CD4-positive, alpha-beta T cell (primary cell): ENCODE measurements around the gene STAT6. TPM values are rescaled to one million over a fixed set of nuclear protein-coding genes. Genes with fewer than 3 reads are reported as not detected.

ENCODE experiments used
- ATAC-seq: fragments of 200-7000 bp; cut with Tn5 transposase; one replicate; pipeline ENCODE4 v1.10.0; 2022; ENCODE audit warnings: mild to moderate bottlenecking; ENCODE audit not compliant: poor library complexity
- CTCF ChIA-PET: fragments of 350-600 bp; sonication (Branson Sonifier 250); formaldehyde crosslinking; loops from one replicate; lab custom pipeline; 2021; ENCODE audit warnings: antibody characterized with exemption, inconsistent platforms; lab: Charles Lee
- POLR2A ChIA-PET: fragments of 350-600 bp; sonication (Branson Sonifier 250); formaldehyde crosslinking; loops from one replicate; lab custom pipeline; 2021; ENCODE audit warnings: antibody characterized with exemption, inconsistent platforms; lab: Charles Lee
- DNase-seq, 14 experiments: peaks; one replicate each; pipeline ENCODE4 v3.0.0-alpha.2; 2013 to 2020; ENCODE audit warnings: mixed read lengths in 2 of 14
- H3K27ac ChIP-seq, 2 donors: one replicate each; pipeline versions ENCODE4 v1.5.1 to v1.7.0; 2013; ENCODE audit warnings: low read length in 2 of 2, low read depth in 1 of 2, mild to moderate bottlenecking in 1 of 2
- H3K27me3 ChIP-seq, 2 experiments: 1 replicate in 1 of 2; 2 replicates in 1 of 2; pipeline versions ENCODE4 v1.6.1 to v1.7.0; 2013; ENCODE audit warnings: low read length in 2 of 2, control low read depth in 1 of 2, mild to moderate bottlenecking in 1 of 2, moderate library complexity in 1 of 2; ENCODE audit not compliant: insufficient read depth in 2 of 2, control insufficient read depth in 1 of 2
- H3K36me3 ChIP-seq: one replicate; pipeline ENCODE4 v1.6.1; 2013; ENCODE audit warnings: low read length, control low read depth; ENCODE audit not compliant: insufficient read depth
- H3K4me1 ChIP-seq: one replicate; pipeline ENCODE4 v1.6.1; 2013; ENCODE audit warnings: low read length, control low read depth; ENCODE audit not compliant: insufficient read depth
- H3K4me3 ChIP-seq: one replicate; pipeline ENCODE4 v1.5.1; 2013; ENCODE audit warnings: mild to moderate bottlenecking, low read length, moderate library complexity
- H3K9me3 ChIP-seq, 2 experiments: 1 replicate in 1 of 2; 2 replicates in 1 of 2; pipeline versions ENCODE4 v1.6.1 to v1.7.0; 2013; ENCODE audit warnings: low read length in 2 of 2, mild to moderate bottlenecking in 2 of 2, control low read depth in 1 of 2, moderate library complexity in 1 of 2; ENCODE audit not compliant: control insufficient read depth in 1 of 2, insufficient read depth in 1 of 2
- H3K27ac Mint-ChIP-seq: one replicate; pipeline ENCODE4 v1.8.0; 2020; ENCODE audit warnings: mixed read lengths
- H3K27me3 Mint-ChIP-seq: one replicate; pipeline ENCODE4 v1.8.0; 2021; ENCODE audit warnings: mixed read lengths
- H3K36me3 Mint-ChIP-seq: one replicate; pipeline ENCODE4 v1.8.0; 2021; ENCODE audit warnings: low read depth, mixed read lengths
- H3K4me1 Mint-ChIP-seq: one replicate; pipeline ENCODE4 v1.8.0; 2021; ENCODE audit warnings: low read depth, mixed read lengths
- H3K4me3 Mint-ChIP-seq: one replicate; pipeline ENCODE4 v1.8.0; 2020; ENCODE audit warnings: mild to moderate bottlenecking, mixed read lengths
- H3K9me3 Mint-ChIP-seq: one replicate; pipeline ENCODE4 v1.8.0; 2020; ENCODE audit warnings: mixed read lengths
- CTCF ChIP-seq: fragments of 200-600 bp; IDR thresholded peaks from one replicate; pipeline ENCODE4 v1.8.0; 2022; ENCODE audit warnings: antibody characterized with exemption, mild to moderate bottlenecking
- intact Hi-C, 2 experiments: fragments of 100-400 bp; cut with DNase I in 1 of 2; cut with micrococcal nuclease in 1 of 2; formaldehyde crosslinking; loops; one replicate each; pipeline versions ENCODE4 v1.15.1 to v1.9.0; 2023 to 2025; cut with DNase I, micrococcal nuclease
- total RNA-seq, 174 experiments: library from RNA in 2 of 174; stranded (reverse) in 2 of 174; gene quantifications; one replicate each; pipeline ENCODE4 v1.2.3 and lab custom pipeline; 2021 to 2026

The STAT6 gene
- total RNA-seq, 2 experiments from 2014 or later = 133 to 144 TPM

GRCh38 chr12:57154076-57154475, 42.9 kb upstream of the STAT6 start:
- H3K27ac ChIP-seq = no peak overlapping the region
- Mint-ChIP-seq H3K36me3 (no peaks in the 10 kb centered on the region), H3K4me1 (no peaks in the 10 kb centered on the region), H3K4me3 (no peak overlapping the region), H3K27ac (no peak overlapping the region), H3K9me3 (no peaks in the 10 kb centered on the region), H3K27me3 (no peaks in the 10 kb centered on the region)
- no peak overlapping the region for H3K4me3 ChIP-seq
- DNase-seq = no peak
- CTCF ChIA-PET = no interaction called here
- no peaks in the 10 kb centered on the region for H3K27me3 ChIP-seq
- intact Hi-C loops = no loop called here
- H3K4me1 ChIP-seq = peaks cover 10% of the 10 kb centered on the region
- POLR2A ChIA-PET = no interaction called here
- ATAC-seq = no peak
- no peaks in the 10 kb centered on the region for H3K36me3 ChIP-seq
- no peaks in the 10 kb centered on the region for H3K9me3 ChIP-seq
- no peak for TF ChIP-seq CTCF

- ATAC-seq = no peak
- Mint-ChIP-seq H3K27me3 (no peaks in the 10 kb centered on the region), H3K4me3 (no peak overlapping the region), H3K9me3 (no peaks in the 10 kb centered on the region), H3K36me3 (no peaks in the 10 kb centered on the region), H3K27ac (no peak overlapping the region), H3K4me1 (no peaks in the 10 kb centered on the region)
- H3K27me3 ChIP-seq = no peaks in the 10 kb centered on the region
- intact Hi-C loops = no loop called here
- H3K4me3 ChIP-seq = no peak overlapping the region
- POLR2A ChIA-PET = no interaction called here
- peaks cover 10% of the 10 kb centered on the region for H3K4me1 ChIP-seq
- H3K27ac ChIP-seq = no peak overlapping the region
- no peaks in the 10 kb centered on the region for H3K36me3 ChIP-seq
- TF ChIP-seq CTCF = no peak
- DNase-seq = no peak
- no peaks in the 10 kb centered on the region for H3K9me3 ChIP-seq
- CTCF ChIA-PET = no interaction called here
Measured at GRCh38 chr12:57153415-57153997, 42.3 kb upstream of the STAT6 start.

- ChIA-PET POLR2A (no interaction called here), CTCF (no interaction called here)
- DNase-seq = peak in 2 of 14 experiments; percentile 46 to 54
- Histone ChIP-seq H3K4me3 (no peak overlapping the region), H3K27ac (no peak overlapping the region), H3K27me3 (no peaks in the 10 kb centered on the region), H3K4me1 (peaks cover 1% of the 10 kb centered on the region), H3K9me3 (no peaks in the 10 kb centered on the region), H3K36me3 (no peaks in the 10 kb centered on the region)
- Mint-ChIP-seq H3K4me1 (no peaks in the 10 kb centered on the region), H3K27me3 (no peaks in the 10 kb centered on the region), H3K4me3 (no peak overlapping the region), H3K9me3 (no peaks in the 10 kb centered on the region), H3K36me3 (no peaks in the 10 kb centered on the region), H3K27ac (no peak overlapping the region)
- no peak for ATAC-seq
- no peak for TF ChIP-seq CTCF
- intact Hi-C loops = no loop called here
Measured at GRCh38 chr12:57152639-57153038, 41.5 kb upstream of the STAT6 start.
